HG03520 (cell line): ENCODE data around the gene COQ8A.
"Not testable (repeated sequence)": the region's sequence is repeated elsewhere in the genome, so short reads cannot be mapped to it uniquely, and the experiment has no call there.

Source experiments
- ATAC-seq: cut with Tn5 transposase; IDR thresholded peaks from one replicate; pipeline ENCODE4 v1.9.1; 2021; ENCODE audit warnings: mild to moderate bottlenecking, moderate library complexity; ENCODE audit not compliant: unreplicated experiment

The COQ8A gene

GRCh38 chr1:226983247-226983991 is 43.3 kb downstream of the COQ8A start:
- ATAC-seq: no peak

- no peak for ATAC-seq
Observed at GRCh38 chr1:226983992-226984364, 43.9 kb downstream of the COQ8A start.

GRCh38 chr1:226984521-226985238 is 44.6 kb downstream of the COQ8A start:
- ATAC-seq: no peak

- ATAC-seq: no peak
Observed at GRCh38 chr1:226985239-226985838, 45.2 kb downstream of the COQ8A start.

- ATAC-seq: no peak
Observed at GRCh38 chr1:226985839-226986463, 45.9 kb downstream of the COQ8A start.

GRCh38 chr1:226986496-226987178 is 46.5 kb downstream of the COQ8A start:
- ATAC-seq: no peak

- ATAC-seq: no peak
Observed at GRCh38 chr1:226987179-226987536, 47.1 kb downstream of the COQ8A start.

- ATAC-seq: no peak
Observed at GRCh38 chr1:226987623-226988333, 47.7 kb downstream of the COQ8A start.

GRCh38 chr1:226988334-226988666 is 48.2 kb downstream of the COQ8A start:
- no peak for ATAC-seq

GRCh38 chr1:226989085-226989920 is 49.2 kb downstream of the COQ8A start:
- ATAC-seq: no peak

GRCh38 chr1:226990133-226990716 is 50.1 kb downstream of the COQ8A start:
- peak; percentile 80 for ATAC-seq

GRCh38 chr1:226991920-226992319 is 51.8 kb downstream of the COQ8A start:
- no peak for ATAC-seq

- ATAC-seq: no peak
Observed at GRCh38 chr1:226993814-226994585, 53.9 kb downstream of the COQ8A start.

GRCh38 chr1:226994586-226995364 is 54.7 kb downstream of the COQ8A start:
- ATAC-seq: peak; percentile 8

- peak; percentile 94 for ATAC-seq
Observed at GRCh38 chr1:226995365-226996332, 55.6 kb downstream of the COQ8A start.

GRCh38 chr1:226999579-226999978 is 59.5 kb downstream of the COQ8A start:
- ATAC-seq: not testable (repeated sequence)
